HL-60/S4 treated with retinoic acid at 250 ng/mL for 4 days and 3 days (cell line): Measurements from ENCODE around the gene BRD3.
"Not testable (repeated sequence)": the region's sequence is repeated elsewhere in the genome, so short reads cannot be mapped to it uniquely, and the experiment has no call there.

Source experiments
- in situ Hi-C: fragments of 300-500 bp; cut with MboI; formaldehyde crosslinking; loops from 2 replicates; pipeline ENCODE4 v1.7.0; 2022; ENCODE audit warnings: low sequenced_read_pairs

Gene BRD3

DNA sequence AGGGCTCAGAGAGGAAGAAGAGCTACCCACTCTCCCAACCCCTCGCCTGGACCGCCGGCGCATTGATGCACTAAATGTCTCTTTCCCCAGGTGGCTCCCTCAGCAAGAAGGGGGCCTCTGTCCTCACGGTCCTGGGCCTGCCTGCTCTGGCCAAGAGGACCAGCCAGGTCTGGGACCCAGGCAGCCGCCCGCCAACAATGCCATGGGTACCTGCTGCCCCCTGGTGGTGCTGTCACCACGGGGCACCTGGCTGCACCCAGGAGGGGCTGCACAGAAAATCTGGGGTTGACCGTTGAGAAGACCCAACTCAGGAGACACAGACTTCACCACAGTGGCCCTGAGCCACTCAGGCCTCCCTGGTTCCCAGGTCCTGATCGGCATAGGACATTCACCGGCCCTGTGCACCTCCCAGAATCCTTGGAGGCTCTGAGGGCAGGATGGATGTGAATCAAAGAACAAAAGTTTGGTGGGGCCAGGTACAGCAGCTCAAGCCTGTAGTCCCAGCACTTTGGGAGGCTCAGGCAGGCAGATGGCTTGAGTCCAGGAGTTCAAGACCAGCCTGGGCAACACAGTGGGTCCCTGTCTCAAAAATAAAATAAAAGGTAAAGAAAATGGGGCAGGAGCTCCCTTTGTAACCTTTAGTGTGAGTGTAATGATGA, 73.3 kb downstream of the BRD3 start:
- in situ Hi-C loops = loop anchor here (10.0 kb wide), 1 partner anchor 210 kb away; no protein-coding TSS in a partner anchor

DNA sequence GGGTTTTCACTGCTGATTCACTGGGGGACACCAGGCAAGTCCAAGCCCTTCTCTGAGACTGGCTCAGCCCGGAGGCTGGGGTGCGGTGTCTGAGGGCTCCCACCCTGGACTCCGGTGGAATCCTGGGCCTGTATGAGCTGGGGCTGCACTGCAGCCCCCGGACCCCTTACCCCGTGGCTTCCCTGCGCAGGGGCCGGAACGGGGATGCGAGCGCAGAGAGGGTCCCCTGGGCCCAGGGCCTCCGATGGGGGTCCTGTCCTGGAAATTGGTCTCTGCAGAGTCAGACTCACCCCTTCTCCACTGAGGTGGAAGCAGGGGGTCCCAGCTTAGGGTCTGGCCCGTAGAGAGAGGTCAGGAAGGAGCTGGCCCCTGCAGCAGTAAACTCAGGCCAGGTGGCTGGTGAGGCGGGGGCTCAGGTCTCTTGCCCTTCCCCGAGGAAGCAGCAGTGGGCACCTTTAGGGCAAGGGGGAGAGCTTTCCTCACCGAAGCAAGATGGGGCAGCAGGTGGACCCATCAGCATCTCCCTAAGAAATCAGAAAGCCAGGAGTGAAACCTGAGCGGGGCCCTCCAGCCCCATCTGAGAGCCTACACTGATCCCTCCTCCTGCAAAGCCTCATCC, 74.1 kb downstream of the BRD3 start:
- in situ Hi-C loops = loop anchor here (10.0 kb wide), 1 partner anchor 209 kb away; no protein-coding TSS in a partner anchor

DNA sequence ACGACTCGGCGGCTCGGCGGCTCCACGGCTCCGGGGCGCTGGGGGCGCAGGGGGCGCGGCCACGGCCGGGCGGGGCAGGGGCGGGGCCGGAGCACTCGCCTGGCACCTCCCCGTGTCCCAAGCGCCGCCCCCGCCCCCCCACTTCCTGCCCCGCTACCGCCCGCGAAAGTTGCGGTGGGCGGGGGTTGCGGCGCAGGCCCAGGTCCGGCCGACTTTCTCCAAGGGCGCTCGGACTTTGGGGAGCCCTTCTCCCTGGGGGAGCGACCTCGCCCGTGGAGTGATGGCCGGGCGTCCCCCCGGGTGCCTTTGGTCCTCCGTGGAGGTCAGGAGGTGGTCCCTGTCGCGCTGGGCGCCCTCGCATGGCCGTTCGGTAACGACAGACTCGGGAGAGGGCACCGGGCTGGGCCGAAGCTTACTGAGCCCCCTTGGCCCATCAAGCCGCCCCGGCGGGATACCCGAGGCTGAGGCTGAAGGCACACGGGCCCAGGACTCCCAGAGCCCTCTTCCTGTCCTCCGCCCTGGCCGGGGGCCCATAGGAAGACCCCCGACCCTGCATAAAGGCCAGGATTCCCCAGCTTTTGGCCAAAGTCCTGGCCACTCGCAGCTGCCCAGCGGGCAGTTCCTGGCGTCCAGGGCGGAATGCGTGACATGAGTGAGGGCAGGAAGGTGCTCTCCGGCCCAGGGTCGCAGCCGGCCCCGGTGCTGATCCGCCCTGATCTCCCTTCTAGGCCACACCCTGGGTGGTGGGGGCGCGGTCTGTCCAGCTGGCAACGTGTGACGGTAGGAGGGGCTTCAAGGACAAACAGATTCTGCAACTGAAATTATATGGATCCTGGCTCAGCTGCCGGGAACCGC, 74.8 kb downstream of the BRD3 start:
- in situ Hi-C loops = loop anchor here (10.0 kb wide), 1 partner anchor 208 kb away; no protein-coding TSS in a partner anchor

DNA sequence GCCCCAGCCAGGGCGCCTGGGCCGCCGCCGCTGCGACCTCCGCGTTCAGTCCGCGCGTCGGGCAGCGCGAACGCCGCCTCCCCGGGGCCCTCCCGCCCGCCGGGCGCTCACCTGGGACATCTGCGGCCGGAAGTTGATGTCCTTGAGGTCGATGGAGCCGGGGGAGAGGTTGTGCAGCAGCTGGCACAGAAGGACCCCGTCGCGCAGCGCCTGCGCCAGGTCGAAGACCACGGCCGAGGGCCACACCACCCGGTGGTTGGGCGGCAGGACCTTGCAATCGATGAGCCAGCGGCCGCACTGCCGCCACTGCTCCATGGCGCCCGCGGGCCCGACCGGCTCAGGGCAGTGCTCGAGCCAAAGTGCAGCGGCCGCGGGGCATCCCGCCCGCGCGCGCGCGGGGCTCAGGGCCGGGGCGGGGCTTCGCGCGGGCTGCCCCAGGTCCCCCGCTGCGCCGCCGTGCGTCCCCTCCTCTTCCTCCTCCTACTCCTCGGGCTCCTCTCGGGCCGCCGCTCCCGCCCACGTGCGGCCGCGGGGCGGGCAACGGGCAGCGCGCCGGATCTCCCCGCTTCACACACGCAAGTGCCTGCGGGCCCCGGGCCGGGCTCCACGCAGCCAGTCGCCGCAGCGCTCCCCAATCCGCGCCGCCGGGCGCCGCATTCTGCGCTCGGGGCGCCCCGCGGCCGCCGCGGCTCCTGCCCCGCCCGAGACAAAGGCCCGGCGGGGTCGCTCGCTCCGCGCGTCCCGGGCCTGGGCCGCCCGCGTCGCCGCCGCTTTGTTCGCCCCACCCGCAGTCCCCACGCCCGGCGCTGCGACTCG, 75.7 kb downstream of the BRD3 start, which contains the start of gene VAV2:
Gene VAV2, minus strand, starts transcription at position 361 of the 816 bp plus-strand sequence. Its CDS starts 46 bp downstream, at position 315.
- in situ Hi-C loops = loop anchor here (10.0 kb wide), 1 partner anchor 207 kb away; no protein-coding TSS in a partner anchor

DNA sequence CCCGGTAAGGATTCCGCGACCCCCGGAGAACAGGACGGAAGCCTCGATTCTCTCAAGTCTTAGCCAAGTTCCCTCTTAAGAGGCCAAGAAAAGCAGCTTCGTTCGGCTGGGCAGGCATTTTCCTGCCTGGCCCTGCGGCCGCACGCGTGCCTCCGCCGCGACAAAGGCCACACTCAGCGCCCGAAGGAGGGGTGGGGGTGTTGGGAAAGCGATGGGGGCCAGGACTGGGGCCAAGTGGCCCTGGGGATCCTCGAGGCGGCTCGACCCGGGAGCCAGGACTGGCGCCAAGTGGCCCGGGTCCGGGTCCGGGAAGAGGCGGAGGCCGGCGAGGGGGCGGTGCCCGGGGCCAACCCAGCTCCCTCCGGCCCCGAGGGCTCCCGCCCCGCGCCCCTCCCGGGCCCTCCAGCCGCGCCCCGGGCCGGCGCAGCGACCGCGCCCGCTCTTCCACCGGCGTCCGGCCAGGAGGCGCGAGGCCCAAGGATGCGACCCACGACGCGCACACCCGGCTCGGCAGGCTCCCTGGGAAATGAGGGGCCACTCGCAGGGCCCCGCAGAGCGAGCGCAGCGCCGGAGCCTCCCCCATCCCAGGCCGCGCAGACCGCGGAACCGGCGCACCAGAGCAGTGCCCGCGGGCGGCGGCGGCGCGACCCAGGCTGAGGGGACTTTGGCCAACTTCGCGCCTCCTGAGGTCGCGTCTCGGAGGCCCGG, 76.5 kb downstream of the BRD3 start:
- in situ Hi-C loops = loop anchor here (10.0 kb wide), 1 partner anchor 207 kb away; no protein-coding TSS in a partner anchor

DNA sequence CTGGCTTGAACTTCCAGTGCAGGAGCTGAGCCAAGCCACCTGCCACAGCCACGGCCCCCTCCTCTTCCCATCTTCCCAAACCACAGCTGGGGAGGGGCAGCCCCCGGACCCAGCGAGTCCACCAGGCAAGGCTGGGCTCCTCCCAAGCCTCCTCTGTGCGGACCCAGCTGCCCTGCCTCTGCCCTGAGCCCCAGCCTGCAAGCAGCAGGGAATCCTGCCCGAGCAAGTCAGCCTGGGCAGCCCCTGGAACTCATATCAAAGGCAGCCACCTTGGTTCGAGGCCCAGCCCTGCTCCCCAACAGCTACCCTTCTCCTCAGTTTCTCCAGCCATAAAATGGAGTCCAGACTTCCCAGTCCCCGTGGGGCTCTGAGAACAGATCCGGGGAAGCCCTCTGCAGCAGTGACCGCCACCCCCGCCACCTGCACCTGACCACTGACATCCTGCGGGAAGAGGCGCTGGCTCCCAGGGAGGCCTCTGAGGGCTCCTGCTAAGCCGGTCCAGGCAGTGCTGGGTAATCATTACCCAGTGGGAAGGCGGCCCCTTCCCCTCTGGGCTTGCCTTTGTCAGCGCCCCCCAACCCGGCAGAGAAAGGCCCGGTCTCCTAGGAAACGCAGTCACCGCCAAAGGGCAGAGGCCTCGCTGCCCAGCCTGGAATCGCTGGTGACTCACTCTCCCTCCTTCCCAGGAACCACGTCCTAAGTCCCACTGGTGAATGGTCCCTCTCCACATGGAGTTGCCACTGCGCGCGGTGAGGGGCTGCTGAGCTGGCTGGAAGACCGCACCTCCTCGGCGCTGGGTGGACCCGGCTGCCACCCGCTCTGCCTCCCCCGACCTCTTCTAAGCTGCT, 77.2 kb downstream of the BRD3 start:
- in situ Hi-C loops = loop anchor here (10.0 kb wide), 1 partner anchor 206 kb away; no protein-coding TSS in a partner anchor

DNA sequence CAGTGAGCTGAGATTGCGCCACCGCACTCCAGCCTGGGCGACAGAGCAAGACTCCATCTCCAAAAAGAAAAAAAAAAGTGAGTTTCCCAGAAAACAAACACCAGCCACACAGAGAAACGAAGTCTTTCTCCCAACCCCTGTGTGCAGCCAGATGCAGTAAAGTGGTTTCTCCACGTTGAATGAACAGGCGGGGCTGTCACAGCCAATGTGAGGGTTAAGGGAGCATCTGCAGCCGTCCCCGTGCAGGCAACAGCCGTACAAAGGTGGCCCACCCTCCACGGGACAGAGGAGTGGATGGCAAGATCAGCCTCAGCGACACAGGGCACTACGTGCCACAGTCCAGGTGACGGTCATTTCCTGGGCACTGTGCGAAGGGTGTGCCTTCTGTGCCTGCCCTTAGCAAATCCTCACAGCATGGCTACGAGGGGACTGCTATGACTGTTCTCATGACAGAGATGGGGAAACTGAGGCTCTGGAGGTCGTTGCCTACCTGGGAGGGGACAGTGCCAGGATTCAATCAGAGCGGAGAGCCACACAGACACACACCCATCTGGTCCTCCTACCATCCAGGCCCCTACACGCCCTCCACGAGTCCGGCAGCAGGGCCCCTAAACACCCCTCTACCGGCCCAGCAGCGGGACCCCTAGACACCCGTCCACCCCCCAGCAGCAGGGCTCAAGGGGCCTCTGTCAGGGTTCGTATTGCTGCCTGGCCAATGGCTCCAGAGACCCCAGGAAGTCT, 78.0 kb downstream of the BRD3 start:
- in situ Hi-C loops = loop anchor here (10.0 kb wide), 1 partner anchor 205 kb away; no protein-coding TSS in a partner anchor

DNA sequence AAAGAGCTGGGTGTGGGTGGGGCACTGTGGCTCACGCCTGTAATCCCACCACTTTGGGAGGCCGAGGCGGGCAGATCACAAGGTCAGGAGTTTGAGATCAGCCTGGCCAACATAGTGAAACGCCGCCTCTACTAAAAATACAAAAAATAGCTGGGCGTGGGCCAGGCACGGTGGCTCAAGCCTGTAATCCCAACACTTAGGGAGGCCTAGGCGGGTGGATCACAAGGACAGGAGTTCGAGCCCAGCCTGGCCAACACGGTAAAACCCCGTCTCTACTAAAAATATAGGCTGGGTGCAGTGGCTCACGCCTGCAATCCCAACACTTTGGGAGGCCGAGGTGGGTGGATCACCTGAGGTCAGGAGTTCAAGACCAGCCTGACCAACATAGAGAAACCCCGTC, 79.1 kb downstream of the BRD3 start:
- in situ Hi-C loops = not testable (repeated sequence)

DNA sequence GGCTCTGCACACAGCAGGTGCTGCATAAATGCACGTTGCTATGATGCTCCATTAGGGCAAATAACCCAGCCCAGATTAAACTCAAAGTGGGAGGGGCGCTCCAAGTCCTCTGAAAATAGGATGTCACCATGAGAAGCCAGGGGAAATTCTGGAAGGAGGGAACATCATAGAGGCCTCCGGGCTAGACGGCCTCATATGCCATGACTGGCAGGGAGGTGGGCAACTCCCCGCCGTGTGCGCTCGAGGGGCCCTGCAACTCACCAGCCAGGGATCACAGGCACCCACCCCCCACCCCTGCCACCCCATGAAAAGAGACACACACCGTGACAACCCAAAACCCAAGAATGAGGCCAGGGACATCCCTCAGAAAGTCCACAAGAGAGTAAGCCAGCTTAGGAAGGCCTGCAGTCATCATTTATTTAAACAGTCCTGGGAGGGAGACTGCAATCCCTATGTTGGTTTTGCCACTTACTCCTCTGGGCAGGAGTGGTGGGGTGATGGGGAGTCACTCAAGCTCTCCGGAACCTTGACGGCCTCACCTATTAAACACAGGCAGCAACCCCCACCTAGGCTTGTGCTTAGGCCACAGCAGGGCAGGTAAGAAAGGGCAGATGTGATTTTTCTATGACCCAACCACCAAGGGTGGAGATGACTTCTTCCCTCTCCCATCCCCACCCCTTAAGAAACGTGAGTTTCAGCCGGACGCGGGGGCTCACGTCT, 79.7 kb downstream of the BRD3 start:
- in situ Hi-C loops = no loop called here

DNA sequence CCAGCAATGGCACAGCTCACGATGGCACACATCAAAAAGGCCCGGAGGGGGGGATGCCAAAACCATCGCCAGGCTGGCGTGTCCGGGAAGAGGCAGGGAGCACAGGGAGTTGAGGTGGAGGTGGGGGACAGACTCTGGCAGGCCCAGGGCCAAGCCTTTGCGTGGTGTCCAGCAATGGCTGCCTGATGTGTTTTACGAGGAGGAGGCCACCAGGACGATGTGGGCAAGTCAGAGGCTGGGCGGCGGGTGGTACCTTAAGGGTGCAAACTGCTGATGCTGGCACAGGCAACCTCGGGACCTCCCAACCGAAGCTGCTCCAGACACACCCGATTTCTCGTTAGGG, 80.4 kb downstream of the BRD3 start:
- in situ Hi-C loops = no loop called here

DNA sequence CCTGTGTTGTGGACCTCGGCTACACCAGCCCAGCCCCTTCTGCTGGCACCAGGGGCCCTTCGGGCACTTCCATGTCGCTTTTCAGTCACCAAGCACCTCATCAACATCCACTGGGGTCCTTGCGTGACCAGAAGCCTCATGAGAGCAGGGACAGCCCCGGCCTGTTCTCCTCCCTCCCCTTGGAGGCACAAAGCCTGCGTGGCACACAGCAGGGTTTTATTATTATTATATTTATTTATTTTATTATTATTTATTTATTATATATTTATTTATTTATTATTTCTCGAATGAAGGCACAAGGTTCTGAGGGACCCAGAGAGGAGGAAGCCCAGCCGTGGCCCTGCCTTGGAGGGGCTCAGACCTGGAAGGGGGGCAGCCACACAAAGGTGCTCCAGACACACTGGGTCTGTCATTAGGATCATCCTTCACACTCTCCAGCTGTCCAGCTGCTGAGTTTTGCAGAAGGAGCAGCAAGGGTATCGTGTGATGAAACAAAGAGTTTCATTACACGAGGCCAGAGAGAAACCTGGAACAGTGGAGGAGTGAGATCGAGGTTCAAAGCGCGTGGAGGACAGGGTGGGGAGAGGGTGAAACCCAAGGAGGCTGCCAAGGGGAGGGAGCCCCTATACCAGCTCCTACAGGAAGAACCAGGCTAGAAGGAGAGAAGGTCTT, 80.9 kb downstream of the BRD3 start:
- in situ Hi-C loops = no loop called here

DNA sequence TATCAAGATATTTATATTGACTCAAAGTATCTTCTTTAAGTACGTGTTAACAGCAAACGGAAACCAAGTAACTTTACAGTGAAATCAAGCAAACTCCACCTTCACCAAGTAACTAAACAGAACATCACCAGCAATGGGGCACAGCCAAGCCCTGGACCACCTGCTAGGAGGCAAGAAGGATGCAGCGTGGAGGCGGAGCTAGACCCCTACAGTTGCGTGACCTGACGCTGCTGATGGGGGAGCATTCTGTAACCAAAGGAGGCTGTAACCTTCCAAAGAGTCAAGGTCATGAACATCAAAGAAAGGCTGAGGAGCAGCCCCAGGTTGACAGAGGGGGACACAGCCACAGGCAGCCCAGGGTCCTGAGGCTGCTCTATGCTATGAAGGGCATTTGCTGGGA, 81.8 kb downstream of the BRD3 start:
- in situ Hi-C loops = no loop called here

DNA sequence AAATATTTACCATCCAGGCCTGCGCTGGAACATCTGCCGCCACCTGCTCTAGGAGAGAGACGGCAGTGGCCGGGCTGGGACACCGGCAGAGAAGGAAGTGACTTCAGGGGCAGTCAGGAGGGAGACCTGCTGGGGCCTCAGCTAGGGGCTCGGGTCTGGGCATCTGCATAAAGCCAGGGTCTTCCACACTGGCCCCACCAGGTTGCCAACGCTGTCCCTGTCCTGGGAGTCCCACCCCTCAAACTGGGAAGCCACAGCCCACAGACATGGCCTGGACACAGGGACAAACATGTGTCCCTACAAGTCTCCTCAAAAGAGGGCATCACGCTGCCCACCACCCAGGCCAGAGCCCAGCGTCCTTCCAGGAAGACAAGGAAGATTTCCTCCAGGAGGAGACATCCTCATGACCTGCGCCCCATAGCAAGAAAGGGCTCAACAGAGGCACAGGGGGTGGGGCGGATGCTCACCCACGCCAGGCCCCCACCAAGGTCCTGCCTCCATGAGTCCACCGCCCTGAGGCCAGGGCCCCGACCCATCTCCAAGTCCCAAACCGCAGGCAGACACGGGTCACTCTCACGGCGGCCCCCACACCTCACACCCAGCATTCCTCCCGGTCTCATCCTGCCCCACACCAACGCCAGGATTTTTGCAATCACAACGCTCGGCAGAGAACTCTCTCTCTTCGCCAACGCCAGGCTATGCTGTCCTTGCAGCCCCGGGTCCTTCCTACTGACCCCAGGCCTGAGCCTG, 84.7 kb downstream of the BRD3 start:
- in situ Hi-C loops = no loop called here

DNA sequence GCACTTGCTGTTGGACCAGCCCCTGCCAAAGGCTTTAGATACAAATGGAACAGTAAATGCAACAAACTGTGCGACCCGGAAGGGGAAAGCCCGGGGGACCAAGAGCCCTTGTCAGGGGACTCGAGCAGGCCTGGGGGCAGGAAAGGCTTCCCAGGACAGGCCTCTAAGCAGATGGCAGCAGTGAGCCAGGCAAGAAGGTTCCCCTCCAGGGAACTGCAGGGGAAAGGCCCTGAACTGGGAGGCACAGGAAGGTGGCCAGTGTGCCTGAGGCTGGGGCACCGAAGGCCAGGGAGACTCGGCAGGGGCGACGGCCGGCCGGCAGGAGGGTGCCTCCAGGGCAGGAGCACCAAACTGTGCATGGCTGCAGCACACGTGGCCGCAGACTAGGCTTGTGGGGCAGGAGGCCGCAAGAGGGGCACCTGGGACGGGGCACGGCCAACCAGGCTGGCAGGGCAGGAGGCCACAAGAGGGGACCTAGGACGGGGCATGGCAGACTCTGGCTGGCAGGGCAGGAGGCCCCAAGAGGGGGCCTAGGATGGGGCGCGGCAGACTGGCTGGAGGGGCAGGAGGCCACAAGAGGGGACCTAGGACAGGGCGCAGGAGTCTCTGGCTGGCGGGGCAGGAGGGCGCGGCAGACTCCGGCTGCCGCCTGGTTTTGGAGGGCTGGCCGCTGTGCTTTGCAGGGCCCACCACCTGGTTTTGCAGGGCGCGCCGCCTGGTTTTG, 85.7 kb downstream of the BRD3 start:
- in situ Hi-C loops = no loop called here

DNA sequence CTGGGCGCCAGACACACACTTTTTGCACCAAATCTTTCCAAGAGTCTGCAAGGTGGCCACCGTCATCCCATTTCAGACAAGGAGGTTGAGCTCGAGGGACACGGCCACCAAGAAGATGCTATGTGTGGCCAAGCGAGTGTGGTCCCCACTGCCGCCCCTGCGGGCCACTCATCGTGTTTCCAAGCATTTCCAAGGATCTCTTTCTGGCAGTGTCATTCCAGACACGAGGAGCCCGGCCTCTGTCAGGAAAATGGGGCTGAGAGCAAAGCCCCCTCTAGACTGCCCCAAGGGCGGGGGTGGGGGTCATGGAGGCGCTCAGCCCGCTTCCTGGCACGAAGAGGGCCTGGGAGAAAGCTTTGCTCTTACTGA, 86.3 kb downstream of the BRD3 start:
- in situ Hi-C loops = no loop called here
